WTC11 (cell line): Measurements from ENCODE around the gene NTRK1. TPM values are rescaled to one million over a fixed set of nuclear protein-coding genes. Genes with fewer than 3 reads are reported as not detected.

Experiments
- ATAC-seq: fragments of 200-7000 bp; cut with Tn5 transposase; 2 replicates; pipeline ENCODE4 v1.10.0; 2021; ENCODE audit warnings: mild to moderate bottlenecking, moderate library complexity
- CTCF ChIA-PET: fragments of 300-600 bp; sonication (Branson Sonifier 250); formaldehyde crosslinking; loops from one replicate; lab custom pipeline; 2021; ENCODE audit warnings: antibody characterized with exemption; lab: Charles Lee
- POLR2A ChIA-PET: fragments of 350-600 bp; sonication (Branson Sonifier 250); formaldehyde crosslinking; loops from one replicate; lab custom pipeline; 2021; ENCODE audit warnings: antibody characterized with exemption; lab: Charles Lee
- DNase-seq: peaks from one replicate; pipeline ENCODE4 v3.0.0; 2021; ENCODE audit warnings: low spot score
- H3K27ac Mint-ChIP-seq: 2 replicates; pipeline ENCODE4 v1.8.0; 2021; ENCODE audit warnings: mixed read lengths
- H3K27me3 Mint-ChIP-seq: 2 replicates; pipeline ENCODE4 v1.8.0; 2021; ENCODE audit warnings: low read depth, mild to moderate bottlenecking, moderate library complexity, mixed read lengths
- H3K36me3 Mint-ChIP-seq: 2 replicates; pipeline ENCODE4 v1.8.0; 2021; ENCODE audit warnings: mixed read lengths
- H3K4me1 Mint-ChIP-seq: 2 replicates; pipeline ENCODE4 v1.8.0; 2022; ENCODE audit warnings: mixed read lengths
- H3K4me3 Mint-ChIP-seq: 2 replicates; pipeline ENCODE4 v1.8.0; 2021; ENCODE audit warnings: mild to moderate bottlenecking, moderate library complexity, mixed read lengths
- H3K9me3 Mint-ChIP-seq: 2 replicates; pipeline ENCODE4 v1.8.0; 2021; ENCODE audit warnings: mixed read lengths
- ARID4B ChIP-seq: sonication (generic); formaldehyde crosslinking; IDR thresholded peaks from 2 replicates; pipeline ENCODE4 v1.8.0; 2023; ENCODE audit warnings: missing genetic modification reagents, mild to moderate bottlenecking, borderline replicate concordance
- CTCF ChIP-seq: fragments of 200-600 bp; IDR thresholded peaks from 2 replicates; pipeline ENCODE4 v1.8.0; 2022; ENCODE audit warnings: antibody characterized with exemption
- E2F5 ChIP-seq: sonication (generic); formaldehyde crosslinking; IDR thresholded peaks from 2 replicates; pipeline ENCODE4 v1.8.1; 2022; ENCODE audit warnings: mild to moderate bottlenecking, moderate library complexity, missing genetic modification reagents
- FOXP1 ChIP-seq: sonication (generic); formaldehyde crosslinking; IDR thresholded peaks from 2 replicates; pipeline ENCODE4 v1.8.0; 2022; ENCODE audit warnings: missing genetic modification reagents, mild to moderate bottlenecking, moderate library complexity, borderline replicate concordance
- HMGXB4 ChIP-seq: sonication (generic); formaldehyde crosslinking; IDR thresholded peaks from 2 replicates; pipeline ENCODE4 v1.8.1; 2023; ENCODE audit warnings: mild to moderate bottlenecking, moderate library complexity, missing genetic modification reagents
- MAX ChIP-seq: sonication (generic); formaldehyde crosslinking; IDR thresholded peaks from 2 replicates; pipeline ENCODE4 v1.8.0; 2022; ENCODE audit warnings: mild to moderate bottlenecking, missing genetic modification reagents
- NFE2L1 ChIP-seq: sonication (generic); formaldehyde crosslinking; IDR thresholded peaks from 2 replicates; pipeline ENCODE4 v1.8.1; 2023; ENCODE audit warnings: missing genetic modification reagents
- SP1 ChIP-seq: sonication (generic); formaldehyde crosslinking; conservative IDR thresholded peaks from 2 replicates; pipeline ENCODE4 v1.8.1; 2022; ENCODE audit warnings: missing genetic modification reagents
- TCF7 ChIP-seq: sonication (generic); formaldehyde crosslinking; IDR thresholded peaks from 2 replicates; pipeline ENCODE4 v1.8.0; 2022; ENCODE audit warnings: mild to moderate bottlenecking, low read depth, missing genetic modification reagents, moderate library complexity
- ZNF512 ChIP-seq: sonication (generic); formaldehyde crosslinking; IDR thresholded peaks from 2 replicates; pipeline ENCODE4 v1.8.1; 2022; ENCODE audit warnings: missing genetic modification reagents, borderline replicate concordance
- total RNA-seq: library from RNA; stranded (reverse); gene quantifications from 3 replicates; pipeline ENCODE4 v1.2.3, GENCODE V29; 2021

The NTRK1 gene
- total RNA-seq, 1 experiment from 2014 or later: 0.42 TPM

GRCh38 chr1:156927215-156928042 is 66.8 kb downstream of the NTRK1 start (continued):
- TF ChIP-seq HMGXB4 (CRISPR knock-in tag): 0 out of 2 replicates have a peak, but pooled peaks have one; percentile 53
- peak; percentile 55; the same call in 1 of the 2 replicates for TF ChIP-seq FOXP1 (CRISPR knock-in tag)
- TF ChIP-seq SP1: 0 out of 2 replicates have a peak, but pooled peaks have one; percentile 41
- 0 out of 2 replicates have a peak, but pooled peaks have one; percentile 66 for TF ChIP-seq E2F5 (CRISPR knock-in tag)
- TF ChIP-seq MAX (CRISPR knock-in tag): peak; percentile 60; the same call in 1 of the 2 replicates
- no peak for TF ChIP-seq NFE2L1 (CRISPR knock-in tag)
- peak; percentile 36; the same call in 1 of the 2 replicates for TF ChIP-seq ARID4B (CRISPR knock-in tag)

- H3K36me3 Mint-ChIP-seq: no peaks in the 10 kb centered on the region
- ChIA-PET CTCF (interaction anchor here (0.6 to 11.9 kb wide), 53 partner anchors 8 to 1113 kb away, joined by 3 to 233 read pairs (median 5); partner anchors contain the start of genes CRABP2, HAPLN2, INSRR and ISG20L2), POLR2A (interaction anchor here (1.0 kb wide), 1 partner anchor 176 kb away, joined by 3 read pairs; no protein-coding TSS in a partner anchor)
- ATAC-seq (no peak), DNase-seq (no peak)
- TF ChIP-seq ZNF512 (CRISPR knock-in tag) (peak; percentile 71; the same call in 1 of the 2 replicates), CTCF (0 out of 2 replicates have a peak, but pooled peaks have one; percentile 1), TCF7 (no peak)
- H3K27me3 Mint-ChIP-seq: peaks cover 84% of the 10 kb centered on the region
- no peak overlapping the region for H3K27ac Mint-ChIP-seq
- peak overlapping the region; percentile 68 for H3K4me3 Mint-ChIP-seq
- no peaks in the 10 kb centered on the region for H3K9me3 Mint-ChIP-seq
- peaks cover 19% of the 10 kb centered on the region for H3K4me1 Mint-ChIP-seq
Measured at GRCh38 chr1:156928043-156928602, 67.5 kb downstream of the NTRK1 start.
